PFSK-1 (cell line): ENCODE measurements around the gene ASF1A.

Source experiments
- FOXP2 ChIP-seq: optimal IDR thresholded peaks from 2 replicates; pipeline ENCODE3; 2011; ENCODE audit warnings: borderline replicate concordance, control low read depth, inconsistent platforms; ENCODE audit not compliant: insufficient read depth; ENCODE audit errors: extremely low read length, extremely low read depth
- POLR2AphosphoS5 ChIP-seq: IDR thresholded peaks from 2 replicates; pipeline ENCODE4 v1.6.1; 2012; ENCODE audit warnings: low read depth, mild to moderate bottlenecking, control low read depth, low read length, moderate library complexity
- SIN3A ChIP-seq: IDR thresholded peaks from 2 replicates; pipeline ENCODE4 v1.6.1; 2012; ENCODE audit warnings: mild to moderate bottlenecking, low read length, moderate library complexity, borderline replicate concordance; ENCODE audit not compliant: insufficient read depth
- TAF1 ChIP-seq: IDR thresholded peaks from 2 replicates; pipeline ENCODE4 v1.6.1; 2012; ENCODE audit warnings: low read length, control low read depth, borderline replicate concordance; ENCODE audit not compliant: insufficient read depth
- TF ChIP-seq, protein P1 (sequence below), 2 experiments: IDR thresholded peaks; 2 replicates each; pipeline versions ENCODE4 v1.6.1 to v1.8.0; 2011 to 2012; ENCODE audit warnings: low read depth in 2 of 2, low read length in 2 of 2, control low read depth in 1 of 2, inconsistent platforms in 1 of 2, mild to moderate bottlenecking in 1 of 2, moderate library complexity in 1 of 2; ENCODE audit not compliant: insufficient read depth in 1 of 2

ASF1A gene

GRCh38 chr6:118894425-118895260, 691 bp downstream of the ASF1A start:
- TF ChIP-seq SIN3A = no peak
- TF ChIP-seq POLR2AphosphoS5 = peak; percentile 43; the same call in 1 of the 2 replicates

GRCh38 chr6:118895261-118895560, 1.3 kb downstream of the ASF1A start:
- TF ChIP-seq FOXP2 = no peak
- no peak for TF ChIP-seq POLR2AphosphoS5
- no peak for TF ChIP-seq TAF1
- TF ChIP-seq SIN3A = no peak
- TF ChIP-seq, protein P1, sequence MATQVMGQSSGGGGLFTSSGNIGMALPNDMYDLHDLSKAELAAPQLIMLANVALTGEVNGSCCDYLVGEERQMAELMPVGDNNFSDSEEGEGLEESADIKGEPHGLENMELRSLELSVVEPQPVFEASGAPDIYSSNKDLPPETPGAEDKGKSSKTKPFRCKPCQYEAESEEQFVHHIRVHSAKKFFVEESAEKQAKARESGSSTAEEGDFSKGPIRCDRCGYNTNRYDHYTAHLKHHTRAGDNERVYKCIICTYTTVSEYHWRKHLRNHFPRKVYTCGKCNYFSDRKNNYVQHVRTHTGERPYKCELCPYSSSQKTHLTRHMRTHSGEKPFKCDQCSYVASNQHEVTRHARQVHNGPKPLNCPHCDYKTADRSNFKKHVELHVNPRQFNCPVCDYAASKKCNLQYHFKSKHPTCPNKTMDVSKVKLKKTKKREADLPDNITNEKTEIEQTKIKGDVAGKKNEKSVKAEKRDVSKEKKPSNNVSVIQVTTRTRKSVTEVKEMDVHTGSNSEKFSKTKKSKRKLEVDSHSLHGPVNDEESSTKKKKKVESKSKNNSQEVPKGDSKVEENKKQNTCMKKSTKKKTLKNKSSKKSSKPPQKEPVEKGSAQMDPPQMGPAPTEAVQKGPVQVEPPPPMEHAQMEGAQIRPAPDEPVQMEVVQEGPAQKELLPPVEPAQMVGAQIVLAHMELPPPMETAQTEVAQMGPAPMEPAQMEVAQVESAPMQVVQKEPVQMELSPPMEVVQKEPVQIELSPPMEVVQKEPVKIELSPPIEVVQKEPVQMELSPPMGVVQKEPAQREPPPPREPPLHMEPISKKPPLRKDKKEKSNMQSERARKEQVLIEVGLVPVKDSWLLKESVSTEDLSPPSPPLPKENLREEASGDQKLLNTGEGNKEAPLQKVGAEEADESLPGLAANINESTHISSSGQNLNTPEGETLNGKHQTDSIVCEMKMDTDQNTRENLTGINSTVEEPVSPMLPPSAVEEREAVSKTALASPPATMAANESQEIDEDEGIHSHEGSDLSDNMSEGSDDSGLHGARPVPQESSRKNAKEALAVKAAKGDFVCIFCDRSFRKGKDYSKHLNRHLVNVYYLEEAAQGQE (IDR thresholded peaks at IDR 0.05; ENCODE audit: insufficient read depth in 1 of 2, low read depth in 2 of 2, low read length in 2 of 2) = no peak

GRCh38 chr6:118895859-118896258, 1.9 kb downstream of the ASF1A start:
- TF ChIP-seq FOXP2 (no peak), TAF1 (no peak), POLR2AphosphoS5 (no peak), SIN3A (no peak)
- TF ChIP-seq, protein P1 (IDR thresholded peaks at IDR 0.05; ENCODE audit: insufficient read depth in 1 of 2, low read depth in 2 of 2, low read length in 2 of 2) = no peak

- TF ChIP-seq FOXP2 = no peak
- TF ChIP-seq, protein P1 (IDR thresholded peaks at IDR 0.05; ENCODE audit: insufficient read depth in 1 of 2, low read depth in 2 of 2, low read length in 2 of 2) = no peak
- no peak for TF ChIP-seq TAF1
- no peak for TF ChIP-seq SIN3A
- TF ChIP-seq POLR2AphosphoS5 = no peak
Observed at GRCh38 chr6:118896339-118897136, 2.6 kb downstream of the ASF1A start.

GRCh38 chr6:118897386-118897785, 3.4 kb downstream of the ASF1A start:
- TF ChIP-seq POLR2AphosphoS5 = no peak
- TF ChIP-seq, protein P1 (IDR thresholded peaks at IDR 0.05; ENCODE audit: insufficient read depth in 1 of 2, low read depth in 2 of 2, low read length in 2 of 2) = no peak
- TF ChIP-seq SIN3A = no peak
- no peak for TF ChIP-seq FOXP2
- TF ChIP-seq TAF1 = no peak
